ENCODE data around the gene ANKLE1. TPM values are rescaled to one million over a fixed set of nuclear protein-coding genes. Genes with fewer than 3 reads are reported as not detected.
"Not testable (repeated sequence)": the region's sequence is repeated elsewhere in the genome, so short reads cannot be mapped to it uniquely, and the experiment has no call there.

The ANKLE1 gene
- total RNA-seq, 2 donors from 2014 or later: 0.51 TPM; not detected in 1

DNA sequence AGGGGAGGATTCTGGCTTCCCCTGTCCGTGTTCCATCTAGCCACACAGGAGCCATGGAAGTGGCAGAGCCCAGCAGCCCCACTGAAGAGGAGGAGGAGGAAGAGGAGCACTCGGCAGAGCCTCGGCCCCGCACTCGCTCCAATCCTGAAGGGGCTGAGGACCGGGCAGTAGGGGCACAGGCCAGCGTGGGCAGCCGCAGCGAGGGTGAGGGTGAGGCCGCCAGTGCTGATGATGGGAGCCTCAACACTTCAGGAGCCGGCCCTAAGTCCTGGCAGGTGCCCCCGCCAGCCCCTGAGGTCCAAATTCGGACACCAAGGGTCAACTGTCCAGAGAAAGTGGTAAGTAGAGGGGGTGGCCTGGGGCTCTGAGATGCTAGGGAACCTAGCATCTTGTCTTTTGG lies 12.9 kb upstream of the ANKLE1 start:
- TF ChIP-seq, protein P1, sequence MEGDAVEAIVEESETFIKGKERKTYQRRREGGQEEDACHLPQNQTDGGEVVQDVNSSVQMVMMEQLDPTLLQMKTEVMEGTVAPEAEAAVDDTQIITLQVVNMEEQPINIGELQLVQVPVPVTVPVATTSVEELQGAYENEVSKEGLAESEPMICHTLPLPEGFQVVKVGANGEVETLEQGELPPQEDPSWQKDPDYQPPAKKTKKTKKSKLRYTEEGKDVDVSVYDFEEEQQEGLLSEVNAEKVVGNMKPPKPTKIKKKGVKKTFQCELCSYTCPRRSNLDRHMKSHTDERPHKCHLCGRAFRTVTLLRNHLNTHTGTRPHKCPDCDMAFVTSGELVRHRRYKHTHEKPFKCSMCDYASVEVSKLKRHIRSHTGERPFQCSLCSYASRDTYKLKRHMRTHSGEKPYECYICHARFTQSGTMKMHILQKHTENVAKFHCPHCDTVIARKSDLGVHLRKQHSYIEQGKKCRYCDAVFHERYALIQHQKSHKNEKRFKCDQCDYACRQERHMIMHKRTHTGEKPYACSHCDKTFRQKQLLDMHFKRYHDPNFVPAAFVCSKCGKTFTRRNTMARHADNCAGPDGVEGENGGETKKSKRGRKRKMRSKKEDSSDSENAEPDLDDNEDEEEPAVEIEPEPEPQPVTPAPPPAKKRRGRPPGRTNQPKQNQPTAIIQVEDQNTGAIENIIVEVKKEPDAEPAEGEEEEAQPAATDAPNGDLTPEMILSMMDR (IDR thresholded peaks at IDR 0.05): no peak

DNA sequence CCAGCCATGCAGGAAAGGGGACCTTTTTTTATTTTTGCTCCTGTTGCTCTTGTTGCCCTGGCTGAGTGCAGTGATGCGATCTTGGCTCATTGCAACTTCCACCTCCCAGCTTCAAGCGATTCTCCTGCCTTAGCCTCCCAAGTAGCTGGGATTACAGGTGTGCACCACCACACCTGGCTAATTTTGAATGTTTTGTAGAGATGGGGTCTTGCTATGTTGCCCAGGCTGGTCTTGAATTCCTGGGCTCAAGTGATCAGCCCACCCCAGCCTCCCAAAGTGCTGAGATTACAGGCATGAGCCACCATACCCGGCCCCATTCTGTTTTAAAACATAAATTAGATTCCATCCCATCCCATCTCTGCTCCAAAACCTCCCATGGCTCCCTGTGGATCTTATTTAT lies 6.8 kb upstream of the ANKLE1 start:
- H3K36me3 ChIP-seq: peaks cover 63% of the 10 kb centered on the region
- H3K4me3 ChIP-seq; H3K27ac ChIP-seq; H3K27me3 ChIP-seq; H3K9me3 ChIP-seq; DNase-seq (ENCODE audit: low spot score); H3K4me1 ChIP-seq: not testable (repeated sequence)

More for the DNA sequence above, 12.9 kb upstream of the ANKLE1 start:
- Histone ChIP-seq H3K36me3 (peaks cover 22% of the 10 kb centered on the region), H3K27ac (no peak overlapping the region), H3K9me3 (no peaks in the 10 kb centered on the region), H3K27me3 (no peaks in the 10 kb centered on the region), H3K4me1 (peaks cover 0 to 7% of the 10 kb centered on the region in 2 donors), H3K4me3 (no peak overlapping the region)
- DNase-seq (ENCODE audit: low spot score): no peak

DNA sequence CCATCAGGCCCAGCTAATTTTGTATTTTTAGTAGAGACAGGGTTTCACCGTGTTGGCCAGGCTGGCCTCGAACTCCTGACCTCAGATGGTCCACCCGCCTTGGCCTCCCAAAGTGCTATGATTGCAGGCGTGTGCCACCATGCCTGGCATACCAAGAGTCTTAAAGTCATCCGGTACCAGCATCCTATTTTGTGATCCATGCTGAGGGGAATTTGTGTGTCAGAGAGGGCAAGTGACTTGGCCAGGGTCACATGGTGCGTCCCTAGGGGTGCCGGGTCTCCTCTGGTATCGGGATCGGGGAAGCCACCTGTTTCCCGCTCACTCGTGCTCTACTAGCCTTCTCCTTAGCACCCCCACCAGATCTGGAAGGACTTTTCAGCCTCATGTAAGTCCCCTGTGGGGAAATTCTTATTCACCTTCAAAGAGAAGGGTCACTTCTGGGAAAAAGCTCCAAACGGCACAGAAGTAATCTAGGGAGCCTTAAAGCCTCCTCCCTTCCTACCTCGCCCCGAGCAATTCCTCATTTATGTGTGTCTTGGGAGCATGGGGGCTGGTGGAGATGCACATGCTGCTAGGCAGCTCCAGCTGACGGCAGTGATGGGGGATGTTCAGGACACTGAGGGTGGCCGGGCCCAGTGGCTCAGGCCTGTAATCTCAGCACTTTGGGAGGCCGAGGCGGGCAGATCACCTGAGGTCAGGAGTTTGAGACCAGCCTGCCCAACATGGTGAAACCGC lies 6.1 kb upstream of the ANKLE1 start:
- Histone ChIP-seq H3K27me3 (no peaks in the 10 kb centered on the region), H3K27ac (no peak overlapping the region), H3K4me3 (no peak overlapping the region), H3K36me3 (peaks cover 58% of the 10 kb centered on the region), H3K9me3 (no peaks in the 10 kb centered on the region), H3K4me1 (no peaks in the 10 kb centered on the region)
- no peak for DNase-seq (ENCODE audit: low spot score)
- TF ChIP-seq, protein P1 (IDR thresholded peaks at IDR 0.05): no peak

DNA sequence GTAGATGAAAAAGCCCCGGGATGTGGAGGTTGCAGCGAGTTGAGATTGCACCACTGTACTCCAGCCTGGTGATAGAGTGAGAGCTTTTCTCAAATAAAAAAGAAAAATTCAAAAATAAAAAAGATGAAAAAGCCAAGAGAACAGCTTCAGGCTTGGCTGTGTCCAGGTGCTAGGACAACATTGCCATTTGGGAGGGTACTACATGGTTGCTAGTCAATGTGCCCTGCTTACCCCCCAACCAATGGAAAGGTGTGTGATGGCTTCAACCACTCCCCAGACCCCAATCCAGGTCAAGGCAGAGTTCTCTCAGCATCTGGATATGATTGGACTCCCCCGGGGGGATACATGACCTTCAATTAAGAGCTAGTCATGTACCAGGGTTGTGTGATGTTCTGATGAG lies 2.3 kb upstream of the ANKLE1 start:
- Histone ChIP-seq H3K4me1 (peaks cover 0 to 17% of the 10 kb centered on the region in 2 donors), H3K27me3 (peaks cover 6 to 8% of the 10 kb centered on the region in 2 donors), H3K36me3 (peaks cover 39% of the 10 kb centered on the region), H3K9me3 (no peaks in the 10 kb centered on the region), H3K4me3 (no peak overlapping the region), H3K27ac (no peak overlapping the region)
- TF ChIP-seq, protein P1 (IDR thresholded peaks at IDR 0.05): no peak
- no peak for DNase-seq (ENCODE audit: low spot score)

DNA sequence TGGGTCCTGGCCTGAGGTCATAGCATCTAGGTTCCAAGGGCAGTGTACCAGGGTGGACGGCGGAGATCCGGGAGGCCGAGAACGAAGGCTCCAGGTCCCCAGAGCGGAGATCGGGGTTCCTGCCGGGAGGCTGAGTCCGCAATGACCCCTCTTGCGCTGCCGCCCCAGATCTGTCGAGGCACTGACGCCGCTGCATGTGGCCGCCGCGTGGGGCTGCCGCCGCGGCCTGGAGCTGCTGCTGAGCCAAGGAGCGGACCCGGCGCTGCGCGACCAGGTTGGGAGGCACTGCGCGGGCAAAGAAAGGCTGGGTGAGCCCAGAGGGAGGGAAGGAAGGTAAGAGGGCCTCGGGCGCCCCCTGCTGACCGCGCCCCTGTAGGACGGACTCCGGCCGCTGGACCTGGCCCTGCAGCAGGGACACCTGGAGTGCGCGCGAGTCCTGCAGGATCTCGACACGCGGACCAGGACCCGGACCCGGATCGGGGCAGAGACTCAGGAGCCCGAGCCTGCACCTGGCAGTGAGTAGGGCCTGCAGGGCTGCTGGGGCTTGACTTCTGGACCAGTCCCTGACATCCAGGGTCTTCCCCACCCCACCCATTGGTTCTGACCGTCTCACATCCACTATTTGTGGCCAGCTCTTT lies 906 bp downstream of the ANKLE1 start:
- H3K27me3 ChIP-seq: peaks cover 6 to 8% of the 10 kb centered on the region in 2 donors
- H3K27ac ChIP-seq: no peak overlapping the region
- H3K4me1 ChIP-seq: peaks cover 0 to 17% of the 10 kb centered on the region in 2 donors
- peaks cover 12% of the 10 kb centered on the region for H3K36me3 ChIP-seq
- TF ChIP-seq, protein P1 (IDR thresholded peaks at IDR 0.05): peak; percentile 89 to 96
- DNase-seq (ENCODE audit: low spot score): peak; percentile 76
- peak overlapping the region in 1 of 2 donors; percentile 44 for H3K4me3 ChIP-seq
- H3K9me3 ChIP-seq: no peaks in the 10 kb centered on the region

DNA sequence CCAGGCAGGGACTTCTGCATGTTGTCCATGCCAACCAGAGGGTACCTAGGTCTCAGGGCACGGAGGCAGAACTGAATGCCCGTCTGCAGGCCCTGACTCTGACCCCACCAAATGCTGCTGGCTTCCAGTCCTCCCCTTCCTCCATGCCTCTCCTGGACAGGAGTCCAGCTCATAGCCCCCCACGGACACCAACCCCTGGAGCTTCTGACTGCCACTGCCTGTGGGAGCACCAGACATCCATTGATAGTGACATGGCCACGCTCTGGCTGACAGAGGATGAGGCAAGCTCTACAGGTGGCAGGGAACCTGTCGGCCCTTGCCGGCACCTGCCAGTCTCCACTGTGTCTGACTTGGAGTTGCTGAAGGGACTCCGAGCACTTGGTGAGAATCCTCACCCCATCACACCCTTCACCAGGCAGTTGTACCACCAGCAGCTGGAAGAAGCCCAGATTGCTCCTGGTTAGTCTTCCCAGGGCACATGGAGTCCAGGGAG lies 1.8 kb downstream of the ANKLE1 start:
- peaks cover 5% of the 10 kb centered on the region for H3K36me3 ChIP-seq
- H3K9me3 ChIP-seq: no peaks in the 10 kb centered on the region
- TF ChIP-seq, protein P1 (IDR thresholded peaks at IDR 0.05): no peak
- peaks cover 6 to 8% of the 10 kb centered on the region in 2 donors for H3K27me3 ChIP-seq
- H3K4me3 ChIP-seq: no peak overlapping the region
- DNase-seq (ENCODE audit: low spot score): no peak
- no peak overlapping the region for H3K27ac ChIP-seq
- H3K4me1 ChIP-seq: peaks cover 0 to 17% of the 10 kb centered on the region in 2 donors
